Endothelial cell of umbilical vein (primary cell): Measurements from ENCODE around the gene MEI1. TPM values are rescaled to one million over a fixed set of nuclear protein-coding genes. Genes with fewer than 3 reads are reported as not detected.

Experiments used
- BruUV-seq: library from RNA; stranded (reverse); fragments of 400-500 nt; replicated peaks from 2 replicates; lab custom pipeline; 2021; lab: Mats Ljungman, UMichigan
- CTCF ChIA-PET: fragments of 300-600, 350-600 bp; sonication (Branson Sonifier 250); formaldehyde crosslinking; loops from one replicate; lab custom pipeline; 2021; ENCODE audit warnings: antibody characterized with exemption, inconsistent platforms; lab: Charles Lee
- POLR2A ChIA-PET: fragments of 300-600, 350-600 bp; sonication (Branson Sonifier 250); formaldehyde crosslinking; loops from one replicate; lab custom pipeline; 2021; ENCODE audit warnings: antibody characterized with exemption, inconsistent platforms; lab: Charles Lee
- DNase-seq: peaks from one replicate; pipeline ENCODE4 v3.0.0-alpha.2; 2011; ENCODE audit warnings: low read depth, low spot score
- FAIRE-seq: peaks from 2 replicates; lab custom pipeline; 2011; peaks lifted over from hg19 to GRCh38; lab: Jason Lieb, UNC
- H2AFZ ChIP-seq: 2 replicates; pipeline ENCODE4 v1.6.0; 2012; ENCODE audit warnings: low read depth, low read length, control low read depth, inconsistent platforms
- H3K27ac ChIP-seq: 2 replicates; pipeline ENCODE4 v1.5.1; 2011; ENCODE audit warnings: low read depth, mild to moderate bottlenecking, control low read depth, low read length, moderate library complexity; ENCODE audit not compliant: insufficient read depth
- H3K27me3 ChIP-seq, 2 experiments: 2 replicates each; pipeline versions ENCODE4 v1.6.0 to v1.6.1; 2011; ENCODE audit warnings: low read length in 2 of 2, mixed read lengths in 1 of 2; ENCODE audit not compliant: control insufficient read depth in 2 of 2, insufficient read depth in 2 of 2
- H3K36me3 ChIP-seq, 2 experiments: 2 replicates in 1 of 2; 3 replicates in 1 of 2; pipeline ENCODE4 v1.5.1; 2011; ENCODE audit warnings: low read length in 2 of 2, mild to moderate bottlenecking in 1 of 2, moderate library complexity in 1 of 2; ENCODE audit not compliant: control insufficient read depth in 2 of 2, insufficient read depth in 2 of 2; ENCODE audit errors: extremely low read depth in 1 of 2
- H3K4me1 ChIP-seq: 3 replicates; pipeline ENCODE4 v1.5.1; 2011; ENCODE audit warnings: mild to moderate bottlenecking, low read length; ENCODE audit not compliant: control insufficient read depth, insufficient read depth; ENCODE audit errors: extremely low read depth
- H3K4me2 ChIP-seq: 2 replicates; pipeline ENCODE4 v1.6.1; 2011; ENCODE audit warnings: low read length, control low read depth, mixed read lengths; ENCODE audit not compliant: insufficient read depth
- H3K4me3 ChIP-seq, 3 experiments: fragments of 200-600 bp in 1 of 3; sonication (generic), shearing (Covaris generic) in 1 of 3; replicated peaks in 1 of 3; 2 replicates each; pipeline ENCODE4 v1.5.1; 2011 to 2016; ENCODE audit warnings: control low read depth in 3 of 3, low read length in 3 of 3, mild to moderate bottlenecking in 2 of 3, inconsistent platforms in 1 of 3, low read depth in 1 of 3, moderate library complexity in 1 of 3; ENCODE audit not compliant: insufficient read depth in 1 of 3
- H3K79me2 ChIP-seq: 2 replicates; pipeline ENCODE4 v1.6.0; 2012; ENCODE audit warnings: low read length, inconsistent platforms; ENCODE audit not compliant: control insufficient read depth, insufficient read depth
- H3K9ac ChIP-seq: replicated peaks from 2 replicates; pipeline ENCODE3; 2011; ENCODE audit warnings: low read length, control low read depth; ENCODE audit not compliant: insufficient read depth; ENCODE audit errors: extremely low read depth
- H3K9me1 ChIP-seq: replicated peaks from 3 replicates; pipeline ENCODE4 v1.6.0; 2011; ENCODE audit warnings: mild to moderate bottlenecking, low read length; ENCODE audit not compliant: control insufficient read depth, insufficient read depth; ENCODE audit errors: extremely low read depth
- H3K9me3 ChIP-seq: replicated peaks from 2 replicates; pipeline ENCODE4 v1.5.1; 2012; ENCODE audit warnings: low read length, inconsistent platforms; ENCODE audit not compliant: control insufficient read depth, insufficient read depth
- H4K20me1 ChIP-seq: replicated peaks from 2 replicates; pipeline ENCODE3; 2011; ENCODE audit warnings: mild to moderate bottlenecking, low read length; ENCODE audit not compliant: control insufficient read depth, insufficient read depth; ENCODE audit errors: extremely low read depth
- CTCF ChIP-seq, 2 donors: IDR thresholded peaks; 1 replicate in 1 of 2; 2 replicates in 1 of 2; pipeline ENCODE4 v1.5.1; 2011; ENCODE audit warnings: low read length in 2 of 2, mild to moderate bottlenecking in 2 of 2, moderate library complexity in 2 of 2, control low read depth in 1 of 2, inconsistent platforms in 1 of 2, low read depth in 1 of 2; ENCODE audit not compliant: insufficient read depth in 1 of 2; ENCODE audit errors: extremely low read depth in 1 of 2
- EZH2 ChIP-seq: IDR thresholded peaks from 2 replicates; pipeline ENCODE4 v1.6.1; 2012; ENCODE audit warnings: borderline replicate concordance, low read depth, mild to moderate bottlenecking, moderate library complexity, low read length, inconsistent platforms; ENCODE audit not compliant: severe bottlenecking
- FOS ChIP-seq: IDR thresholded peaks from 2 replicates; pipeline ENCODE4 v1.6.1; 2011; ENCODE audit warnings: mild to moderate bottlenecking, low read length, moderate library complexity, borderline replicate concordance; ENCODE audit not compliant: insufficient read depth
- GATA2 ChIP-seq: IDR thresholded peaks from 2 replicates; pipeline ENCODE4 v1.7.0; 2011; ENCODE audit warnings: low read depth, mild to moderate bottlenecking, moderate library complexity, mixed read lengths, low read length; ENCODE audit not compliant: insufficient read length, insufficient read depth
- JUN ChIP-seq: IDR thresholded peaks from 2 replicates; pipeline ENCODE4 v1.6.1; 2011; ENCODE audit warnings: borderline replicate concordance, low read depth; ENCODE audit not compliant: insufficient read length, insufficient read depth
- MAX ChIP-seq: IDR thresholded peaks from 2 replicates; pipeline ENCODE4 v1.6.1; 2011; ENCODE audit not compliant: insufficient read depth, insufficient read length
- MYC ChIP-seq: IDR thresholded peaks from one replicate; pipeline ENCODE4 v1.6.1; 2011; ENCODE audit warnings: mild to moderate bottlenecking, low read depth, low read length
- POLR2A ChIP-seq: IDR thresholded peaks from 2 replicates; pipeline ENCODE4 v1.6.1; 2012; ENCODE audit warnings: low read depth, mild to moderate bottlenecking, control low read depth, low read length
- POLR2AphosphoS5 ChIP-seq: IDR thresholded peaks from 2 replicates; pipeline ENCODE4 v1.6.1; 2012; ENCODE audit warnings: low read depth, mild to moderate bottlenecking, control low read depth, low read length, moderate library complexity; ENCODE audit not compliant: insufficient read depth
- dilution Hi-C: fragments of 300-500 bp; cut with MboI; formaldehyde crosslinking; loops from one replicate; pipeline ENCODE4 v1.15.0; 2019; ENCODE audit warnings: low sequenced_read_pairs; ENCODE audit not compliant: extremely low pct_ligation_motif_present
- intact Hi-C: fragments of 100-400 bp; cut with micrococcal nuclease; formaldehyde crosslinking; loops from one replicate; pipeline ENCODE4 v1.10.0; 2022
- polyA plus RNA-seq, 4 experiments: library from polyadenylated mRNA; depleted of rRNA in 3 of 4; stranded (reverse) in 3 of 4; unstranded in 1 of 4; fragments of >200 nt; gene quantifications; 2 replicates each; pipeline versions ENCODE4 v1.2.1 to v1.2.3, GENCODE V29; 2011 to 2012; ENCODE audit warnings: missing spikeins in 1 of 4
- total RNA-seq: library from RNA; stranded (reverse); gene quantifications from 2 replicates; pipeline ENCODE4 v1.2.3, GENCODE V29; 2021

The MEI1 gene
- total and polyA plus RNA-seq, 2 donors (not counting 3 experiments of a cell fraction or from before 2014, with no cell fraction given) = 1.5 to 1.9 TPM

DNA sequence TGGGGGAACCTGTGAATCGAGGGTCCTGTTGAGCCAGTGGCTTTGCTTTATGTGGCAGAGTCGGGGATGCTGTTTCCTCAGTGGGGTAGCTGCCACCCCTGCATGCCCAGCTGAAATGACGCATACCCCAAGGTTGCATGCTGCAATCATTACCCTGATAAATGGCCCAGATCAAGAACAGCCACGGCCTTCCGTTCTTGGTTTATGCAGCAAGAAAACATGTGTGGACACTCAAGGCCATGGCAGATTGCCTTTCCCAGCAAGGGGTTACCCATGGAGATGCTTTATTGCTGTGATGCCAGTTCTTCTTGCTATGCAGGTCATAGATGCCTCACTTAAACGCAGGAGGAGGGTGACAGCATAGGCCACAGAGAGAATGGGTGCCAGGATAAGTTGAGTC lies 119.3 kb downstream of the MEI1 start:
- Histone ChIP-seq H3K9ac (no peak overlapping the region), H3K4me2 (no peak overlapping the region), H3K27me3 (no peaks in the 10 kb centered on the region), H3K4me3 (no peak overlapping the region), H3K27ac (no peak overlapping the region), H3K79me2 (no peaks in the 10 kb centered on the region), H3K9me3 (no peaks in the 10 kb centered on the region), H3K36me3 (no peaks in the 10 kb centered on the region), H4K20me1 (no peaks in the 10 kb centered on the region), H3K9me1 (no peaks in the 10 kb centered on the region), H2AFZ (no peak overlapping the region), H3K4me1 (no peaks in the 10 kb centered on the region)
- POLR2A ChIA-PET = no interaction called here
- DNase-seq (no peak), FAIRE-seq (no peak)
- CTCF ChIA-PET = interaction anchor here (1.4 to 1.8 kb wide), 3 partner anchors 9 to 121 kb away, joined by 3 to 8 read pairs (median 5); no protein-coding TSS in a partner anchor
- intact Hi-C loops (no loop called here), dilution Hi-C loops (no loop called here)
- TF ChIP-seq MAX = no peak
- no peak for TF ChIP-seq JUN
- no peak for TF ChIP-seq CTCF (IDR thresholded peaks at IDR 0.05; ENCODE audit: extremely low read depth in 1 of 2, insufficient read depth in 1 of 2, low read depth in 1 of 2, low read length in 2 of 2)
- no peak for TF ChIP-seq FOS
- TF ChIP-seq POLR2AphosphoS5 = no peak
- TF ChIP-seq POLR2A = no peak
- TF ChIP-seq GATA2 = no peak
- no peak for TF ChIP-seq EZH2
- TF ChIP-seq MYC = no peak
- no TSS peak for BruUV-seq
